ENCODE data around the gene SSBP3.

DNA sequence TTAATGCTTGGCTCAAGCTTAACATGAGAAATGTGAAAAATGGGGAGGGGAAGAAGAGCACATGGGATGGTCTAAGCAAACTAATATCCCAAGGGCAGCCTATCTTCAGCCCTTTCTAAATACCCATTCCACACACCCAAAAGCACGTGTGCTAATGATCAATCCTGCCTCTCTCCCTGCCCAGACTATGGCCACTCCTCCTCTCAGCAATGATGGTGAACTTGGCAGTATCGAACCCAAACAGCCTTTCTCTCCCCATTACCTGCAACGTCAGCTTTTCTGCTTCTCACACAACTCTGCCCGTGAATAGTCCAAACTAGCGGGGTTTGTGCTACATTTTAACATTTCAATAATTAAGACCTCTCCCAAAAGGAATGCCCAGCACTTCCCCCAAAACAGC lies 41.6 kb downstream of the SSBP3 start:
- TF ChIP-seq, protein P1, sequence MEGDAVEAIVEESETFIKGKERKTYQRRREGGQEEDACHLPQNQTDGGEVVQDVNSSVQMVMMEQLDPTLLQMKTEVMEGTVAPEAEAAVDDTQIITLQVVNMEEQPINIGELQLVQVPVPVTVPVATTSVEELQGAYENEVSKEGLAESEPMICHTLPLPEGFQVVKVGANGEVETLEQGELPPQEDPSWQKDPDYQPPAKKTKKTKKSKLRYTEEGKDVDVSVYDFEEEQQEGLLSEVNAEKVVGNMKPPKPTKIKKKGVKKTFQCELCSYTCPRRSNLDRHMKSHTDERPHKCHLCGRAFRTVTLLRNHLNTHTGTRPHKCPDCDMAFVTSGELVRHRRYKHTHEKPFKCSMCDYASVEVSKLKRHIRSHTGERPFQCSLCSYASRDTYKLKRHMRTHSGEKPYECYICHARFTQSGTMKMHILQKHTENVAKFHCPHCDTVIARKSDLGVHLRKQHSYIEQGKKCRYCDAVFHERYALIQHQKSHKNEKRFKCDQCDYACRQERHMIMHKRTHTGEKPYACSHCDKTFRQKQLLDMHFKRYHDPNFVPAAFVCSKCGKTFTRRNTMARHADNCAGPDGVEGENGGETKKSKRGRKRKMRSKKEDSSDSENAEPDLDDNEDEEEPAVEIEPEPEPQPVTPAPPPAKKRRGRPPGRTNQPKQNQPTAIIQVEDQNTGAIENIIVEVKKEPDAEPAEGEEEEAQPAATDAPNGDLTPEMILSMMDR (IDR thresholded peaks at IDR 0.05; ENCODE audit: insufficient read depth, low read length, poor library complexity, severe bottlenecking) = no peak
- TF ChIP-seq EZH2phosphoT487 (conservative IDR thresholded peaks at IDR 0.05; ENCODE audit: low read length) = no peak
